Measurements from ENCODE around the gene RPRD2. TPM values are rescaled to one million over a fixed set of nuclear protein-coding genes. Genes with fewer than 3 reads are reported as not detected.
A peak's percentile ranks its signal among the peaks of the same experiment; 100 is the strongest.

RPRD2 gene
- total RNA-seq, 3 donors from 2014 or later (not counting 1 experiment from before 2014, with no cell fraction given) = 30.3 to 38.8 (median 34.0) TPM

DNA sequence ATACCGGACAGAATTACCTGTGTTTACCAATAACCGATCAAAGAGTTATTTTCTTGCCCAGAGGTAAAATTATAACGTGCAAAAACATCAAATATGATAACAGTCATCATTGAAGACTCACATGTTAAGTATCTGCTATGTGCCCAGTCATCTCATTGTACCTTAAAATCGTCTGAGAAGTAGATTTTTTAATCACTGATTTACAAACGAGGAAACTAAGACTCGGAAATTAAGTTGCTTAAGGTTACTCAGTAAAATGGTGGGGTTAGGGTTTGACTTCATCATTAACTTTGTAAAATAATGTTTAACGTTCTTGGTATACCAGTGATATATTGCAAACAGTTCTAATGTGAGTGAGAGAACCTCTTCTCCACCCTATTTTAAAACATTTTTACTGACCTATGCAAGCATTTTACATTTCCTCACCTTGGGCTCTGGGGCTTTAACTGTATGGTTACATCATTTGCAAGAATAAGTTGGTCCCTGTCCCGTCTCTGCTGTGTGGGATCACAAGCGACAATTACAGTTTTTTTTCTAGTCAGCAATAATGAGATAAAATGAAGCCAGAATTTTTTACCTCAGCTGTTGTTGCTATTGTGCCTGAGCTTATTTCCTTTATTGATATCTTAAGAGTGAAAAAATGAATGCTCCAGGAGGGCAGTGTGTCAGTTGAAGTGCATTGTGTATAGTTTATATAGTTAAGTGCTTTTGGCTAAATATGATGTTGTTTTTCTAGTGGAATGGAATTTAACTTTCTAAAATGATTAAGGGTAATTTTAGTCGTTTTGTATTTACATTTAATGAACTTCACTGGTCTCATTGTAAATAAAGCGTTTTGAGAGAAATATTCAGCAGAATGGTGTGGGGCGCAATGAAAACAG is 2.7 kb downstream of the RPRD2 start:
- DNase-seq = peak in 1 of 2 donors; percentile 17
- intact Hi-C loops (cut with micrococcal nuclease) = no loop called here
- no peaks in the 10 kb centered on the region for H3K27me3 Mint-ChIP-seq (ENCODE audit: low read depth in 2 of 2)
- H3K4me1 Mint-ChIP-seq = peaks cover 41 to 43% of the 10 kb centered on the region in 2 donors
- no peaks in the 10 kb centered on the region for H3K36me3 ChIP-seq (ENCODE audit: control insufficient read depth, insufficient read depth, low read length)
- peak overlapping the region; percentile 96 for H3K4me3 Mint-ChIP-seq
- TF ChIP-seq, protein P1, sequence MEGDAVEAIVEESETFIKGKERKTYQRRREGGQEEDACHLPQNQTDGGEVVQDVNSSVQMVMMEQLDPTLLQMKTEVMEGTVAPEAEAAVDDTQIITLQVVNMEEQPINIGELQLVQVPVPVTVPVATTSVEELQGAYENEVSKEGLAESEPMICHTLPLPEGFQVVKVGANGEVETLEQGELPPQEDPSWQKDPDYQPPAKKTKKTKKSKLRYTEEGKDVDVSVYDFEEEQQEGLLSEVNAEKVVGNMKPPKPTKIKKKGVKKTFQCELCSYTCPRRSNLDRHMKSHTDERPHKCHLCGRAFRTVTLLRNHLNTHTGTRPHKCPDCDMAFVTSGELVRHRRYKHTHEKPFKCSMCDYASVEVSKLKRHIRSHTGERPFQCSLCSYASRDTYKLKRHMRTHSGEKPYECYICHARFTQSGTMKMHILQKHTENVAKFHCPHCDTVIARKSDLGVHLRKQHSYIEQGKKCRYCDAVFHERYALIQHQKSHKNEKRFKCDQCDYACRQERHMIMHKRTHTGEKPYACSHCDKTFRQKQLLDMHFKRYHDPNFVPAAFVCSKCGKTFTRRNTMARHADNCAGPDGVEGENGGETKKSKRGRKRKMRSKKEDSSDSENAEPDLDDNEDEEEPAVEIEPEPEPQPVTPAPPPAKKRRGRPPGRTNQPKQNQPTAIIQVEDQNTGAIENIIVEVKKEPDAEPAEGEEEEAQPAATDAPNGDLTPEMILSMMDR (IDR thresholded peaks at IDR 0.05) = no peak
- H3K27ac Mint-ChIP-seq = peak overlapping the region; percentile 96 to 98
- peak overlapping the region; percentile 97 for H3K27ac ChIP-seq (ENCODE audit: low read length)
- H3K4me3 ChIP-seq (ENCODE audit: low read length) = peak overlapping the region; percentile 72
- no peaks in the 10 kb centered on the region for H3K9me3 Mint-ChIP-seq
- H3K9me3 ChIP-seq (ENCODE audit: control insufficient read depth, insufficient read depth, low read length) = no peaks in the 10 kb centered on the region
- no peaks in the 10 kb centered on the region for H3K36me3 Mint-ChIP-seq
- WGBS (ENCODE audit: insufficient coverage) = 15% methylated on average over 10 of the region's 12 CpGs
- ATAC-seq = no peak
- peaks cover 17% of the 10 kb centered on the region for H3K4me1 ChIP-seq (ENCODE audit: control insufficient read depth, insufficient read depth, low read length)
- H3K27me3 ChIP-seq (ENCODE audit: control insufficient read depth, insufficient read depth, low read length) = no peaks in the 10 kb centered on the region

DNA sequence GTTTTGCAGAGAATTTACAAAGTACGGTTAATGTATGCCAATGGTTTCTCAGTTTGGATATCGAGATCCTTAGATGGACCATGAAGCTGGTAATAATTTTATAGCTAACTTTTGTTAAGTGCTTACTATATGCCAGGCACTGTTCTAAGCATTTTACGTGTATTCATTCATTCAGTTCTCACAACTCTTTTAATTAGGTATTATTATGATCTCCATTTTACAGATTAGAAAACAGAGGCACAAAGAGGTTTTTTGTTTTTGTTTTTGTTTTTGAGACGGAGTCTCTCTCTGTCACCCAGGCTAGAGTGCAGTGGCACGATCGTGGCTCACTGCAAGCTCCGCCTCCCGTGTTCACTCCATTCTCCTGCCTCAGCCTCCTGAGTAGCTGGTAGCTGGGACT is 7.2 kb downstream of the RPRD2 start:
- no peak overlapping the region for H3K4me3 ChIP-seq (ENCODE audit: low read length)
- peaks cover 9% of the 10 kb centered on the region for H3K4me1 ChIP-seq (ENCODE audit: control insufficient read depth, insufficient read depth, low read length)
- TF ChIP-seq, protein P1 (IDR thresholded peaks at IDR 0.05) = no peak
- Mint-ChIP-seq H3K4me3 (no peak overlapping the region), H3K9me3 (no peaks in the 10 kb centered on the region), H3K27me3 (ENCODE audit: low read depth in 2 of 2) (no peaks in the 10 kb centered on the region), H3K27ac (peak overlapping the region in 1 of 2 donors; percentile 7), H3K36me3 (no peaks in the 10 kb centered on the region), H3K4me1 (peaks cover 54 to 59% of the 10 kb centered on the region in 2 donors)
- no peak for DNase-seq
- no peak for ATAC-seq
- no peaks in the 10 kb centered on the region for H3K9me3 ChIP-seq (ENCODE audit: control insufficient read depth, insufficient read depth, low read length)
- no peaks in the 10 kb centered on the region for H3K27me3 ChIP-seq (ENCODE audit: control insufficient read depth, insufficient read depth, low read length)
- no peak overlapping the region for H3K27ac ChIP-seq (ENCODE audit: low read length)
- WGBS (ENCODE audit: insufficient coverage) = 80% methylated on average over 7 of the region's 8 CpGs
- intact Hi-C loops (cut with micrococcal nuclease) = no loop called here
- H3K36me3 ChIP-seq (ENCODE audit: control insufficient read depth, insufficient read depth, low read length) = no peaks in the 10 kb centered on the region

DNA sequence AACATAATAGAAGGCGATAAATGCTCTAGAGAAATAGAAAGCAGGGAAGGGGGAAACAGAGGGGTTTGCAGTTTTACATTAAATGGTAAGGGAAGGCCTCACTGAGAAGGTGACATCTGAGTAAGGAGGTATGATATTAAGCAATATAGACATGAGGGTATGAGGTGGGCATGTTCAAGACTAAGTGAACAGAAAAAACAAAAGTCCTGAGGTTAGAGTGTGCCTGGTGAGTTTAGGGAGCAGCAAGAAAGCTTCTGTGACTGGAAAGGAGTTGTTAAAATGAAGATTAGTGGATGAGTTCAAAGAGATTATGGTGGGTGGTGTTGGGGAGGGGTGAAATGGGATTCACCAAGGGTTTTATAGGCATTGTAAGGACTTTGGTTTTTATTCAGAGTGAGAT is 8.6 kb downstream of the RPRD2 start:
- H3K27ac ChIP-seq (ENCODE audit: low read length) = no peak overlapping the region
- DNase-seq (no peak), ATAC-seq (no peak)
- H3K27me3 Mint-ChIP-seq (ENCODE audit: low read depth in 2 of 2) = no peaks in the 10 kb centered on the region
- H3K9me3 Mint-ChIP-seq = no peaks in the 10 kb centered on the region
- TF ChIP-seq, protein P1 (IDR thresholded peaks at IDR 0.05) = no peak
- no peak overlapping the region for H3K4me3 ChIP-seq (ENCODE audit: low read length)
- no peak overlapping the region for H3K4me3 Mint-ChIP-seq
- intact Hi-C loops (cut with micrococcal nuclease) = no loop called here
- 92% methylated on average over 1 of the region's 1 CpG for WGBS (ENCODE audit: insufficient coverage)
- no peaks in the 10 kb centered on the region for H3K36me3 Mint-ChIP-seq
- no peaks in the 10 kb centered on the region for H3K27me3 ChIP-seq (ENCODE audit: control insufficient read depth, insufficient read depth, low read length)
- H3K9me3 ChIP-seq (ENCODE audit: control insufficient read depth, insufficient read depth, low read length) = no peaks in the 10 kb centered on the region
- peaks cover 50% of the 10 kb centered on the region in 2 donors for H3K4me1 Mint-ChIP-seq
- H3K27ac Mint-ChIP-seq = peak overlapping the region in 1 of 2 donors; percentile 60
- no peaks in the 10 kb centered on the region for H3K36me3 ChIP-seq (ENCODE audit: control insufficient read depth, insufficient read depth, low read length)
- H3K4me1 ChIP-seq (ENCODE audit: control insufficient read depth, insufficient read depth, low read length) = peaks cover 9% of the 10 kb centered on the region

Measured in natural killer cell (primary cell).